CD14-positive monocyte (primary cell): ENCODE measurements around the gene TARP.
"Not testable (repeated sequence)": the region's sequence is repeated elsewhere in the genome, so short reads cannot be mapped to it uniquely, and the experiment has no call there.

Experiments
- DNase-seq, 3 donors: peaks; one replicate each; pipeline ENCODE4 v3.0.0-alpha.2; 2011 to 2022
- H2AFZ ChIP-seq: 2 replicates; pipeline ENCODE4 v1.6.0; 2012; ENCODE audit warnings: mild to moderate bottlenecking, low read depth, low read length, inconsistent platforms; ENCODE audit not compliant: insufficient read depth, poor library complexity, severe bottlenecking
- H3K27ac ChIP-seq, 2 donors: 1 replicate in 1 of 2; 2 replicates in 1 of 2; pipeline ENCODE4 v1.5.1; 2012 to 2013; ENCODE audit warnings: low read length in 2 of 2, control low read depth in 1 of 2, inconsistent platforms in 1 of 2, low read depth in 1 of 2, mild to moderate bottlenecking in 1 of 2
- H3K27me3 ChIP-seq, 2 donors: one replicate each; pipeline versions ENCODE4 v1.6.0 to v1.6.1; 2011 to 2013; ENCODE audit warnings: low read length in 2 of 2; ENCODE audit not compliant: control insufficient read depth in 2 of 2, insufficient read depth in 2 of 2
- H3K36me3 ChIP-seq, 2 donors: replicated peaks in 1 of 2; 1 replicate in 1 of 2; 2 replicates in 1 of 2; pipeline versions ENCODE4 v1.5.1 to v1.6.1; 2012 to 2013; ENCODE audit warnings: low read length in 2 of 2, control low read depth in 1 of 2, inconsistent platforms in 1 of 2, mild to moderate bottlenecking in 1 of 2; ENCODE audit not compliant: insufficient read depth in 2 of 2, control insufficient read depth in 1 of 2
- H3K4me1 ChIP-seq, 2 donors: 1 replicate in 1 of 2; 2 replicates in 1 of 2; pipeline versions ENCODE4 v1.5.1 to v1.6.1; 2012 to 2013; ENCODE audit warnings: low read length in 2 of 2, control low read depth in 1 of 2, inconsistent platforms in 1 of 2, mild to moderate bottlenecking in 1 of 2, moderate library complexity in 1 of 2; ENCODE audit not compliant: insufficient read depth in 2 of 2, control insufficient read depth in 1 of 2
- H3K4me2 ChIP-seq: replicated peaks from 2 replicates; pipeline ENCODE3; 2012; ENCODE audit warnings: low read length, moderate library complexity, mild to moderate bottlenecking; ENCODE audit not compliant: poor library complexity, severe bottlenecking; ENCODE audit errors: extremely low read depth
- H3K4me3 ChIP-seq, 3 experiments: fragments of 200-600 bp in 1 of 3; sonication (generic) in 1 of 3; replicated peaks in 1 of 3; 1 replicate in 2 of 3; 2 replicates in 1 of 3; pipeline ENCODE4 v1.5.1; 2011 to 2013; ENCODE audit warnings: low read length in 3 of 3, mild to moderate bottlenecking in 3 of 3, control low read depth in 2 of 3, low read depth in 2 of 3, inconsistent platforms in 1 of 3, moderate library complexity in 1 of 3
- H3K79me2 ChIP-seq: 2 replicates; pipeline ENCODE4 v1.6.0; 2012; ENCODE audit warnings: mild to moderate bottlenecking, control low read depth, inconsistent platforms, low read length, moderate library complexity; ENCODE audit not compliant: insufficient read depth
- H3K9ac ChIP-seq: 2 replicates; pipeline ENCODE4 v1.6.0; 2017; ENCODE audit warnings: low read length, mild to moderate bottlenecking; ENCODE audit not compliant: insufficient read depth, poor library complexity, severe bottlenecking
- H3K9me3 ChIP-seq, 2 donors: replicated peaks in 1 of 2; 1 replicate in 1 of 2; 2 replicates in 1 of 2; pipeline versions ENCODE4 v1.5.1 to v1.6.1; 2012 to 2013; ENCODE audit warnings: low read length in 2 of 2, control low read depth in 1 of 2; ENCODE audit not compliant: control insufficient read depth in 1 of 2, insufficient read depth in 1 of 2
- H4K20me1 ChIP-seq: 2 replicates; pipeline ENCODE4 v1.6.0; 2012; ENCODE audit warnings: mild to moderate bottlenecking, low read length, control low read depth, moderate library complexity; ENCODE audit not compliant: insufficient read depth
- H3K27ac Mint-ChIP-seq, 7 donors: one replicate each; pipeline ENCODE4 v1.8.0; 2020; ENCODE audit warnings: mild to moderate bottlenecking in 7 of 7, mixed read lengths in 7 of 7, moderate library complexity in 6 of 7, inconsistent platforms in 2 of 7
- H3K27me3 Mint-ChIP-seq, 3 donors: one replicate each; pipeline ENCODE4 v1.8.0; 2021 to 2022; ENCODE audit warnings: low read depth in 3 of 3, mild to moderate bottlenecking in 3 of 3, mixed read lengths in 3 of 3, moderate library complexity in 3 of 3, inconsistent platforms in 1 of 3
- H3K36me3 Mint-ChIP-seq, 2 donors: one replicate each; pipeline ENCODE4 v1.8.0; 2020; ENCODE audit warnings: mixed read lengths in 2 of 2, inconsistent platforms in 1 of 2, mild to moderate bottlenecking in 1 of 2
- H3K4me1 Mint-ChIP-seq: one replicate; pipeline ENCODE4 v1.8.0; 2020; ENCODE audit warnings: mild to moderate bottlenecking, mixed read lengths
- H3K4me3 Mint-ChIP-seq, 2 donors: one replicate each; pipeline ENCODE4 v1.8.0; 2020; ENCODE audit warnings: mild to moderate bottlenecking in 2 of 2, mixed read lengths in 2 of 2, moderate library complexity in 1 of 2
- H3K9me3 Mint-ChIP-seq, 7 donors: one replicate each; pipeline ENCODE4 v1.8.0; 2020 to 2022; ENCODE audit warnings: mixed read lengths in 7 of 7, mild to moderate bottlenecking in 6 of 7, moderate library complexity in 6 of 7, inconsistent platforms in 2 of 7
- CTCF ChIP-seq: fragments of 200-600 bp; IDR thresholded peaks from one replicate; pipeline ENCODE4 v1.8.0; 2022; ENCODE audit warnings: antibody characterized with exemption, mild to moderate bottlenecking
- WGBS: methylation state at CpG from one replicate; pipeline ENCODE4 v1.1.5; 2013; ENCODE audit warnings: missing lambda C conversion rate; ENCODE audit not compliant: insufficient coverage; 5-methylcytosine and 5-hydroxymethylcytosine counted together
- intact Hi-C, 2 donors: fragments of 100-400 bp; cut with micrococcal nuclease; formaldehyde crosslinking; loops; one replicate each; pipeline versions ENCODE4 v1.15.0 to v1.15.1; 2023

Gene TARP

GRCh38 chr7:38262545-38262944 lies 10.9 kb downstream of the TARP start:
- H3K27ac Mint-ChIP-seq: peak overlapping the region in 1 of 7 donors; percentile 21
- H3K27ac ChIP-seq: no peak overlapping the region
- H3K27me3 Mint-ChIP-seq: no peaks in the 10 kb centered on the region
- peaks cover 0 to 6% of the 10 kb centered on the region in 2 donors for H3K36me3 ChIP-seq
- 93% methylated on average over 3 of the region's 5 CpGs for WGBS
- H3K4me1 ChIP-seq: peaks cover 1 to 2% of the 10 kb centered on the region in 2 donors
- H3K4me1 Mint-ChIP-seq: peaks cover 10% of the 10 kb centered on the region
- H3K4me2 ChIP-seq: no peak overlapping the region
- DNase-seq: no peak
- intact Hi-C loops: no loop called here
- H4K20me1 ChIP-seq: no peaks in the 10 kb centered on the region
- no peak overlapping the region for H3K9ac ChIP-seq
- peaks cover 10 to 12% of the 10 kb centered on the region in 2 donors for H3K36me3 Mint-ChIP-seq
- H3K27me3 ChIP-seq: no peaks in the 10 kb centered on the region
- H3K79me2 ChIP-seq: peaks cover 74% of the 10 kb centered on the region
- no peaks in the 10 kb centered on the region for H3K9me3 ChIP-seq
- H3K4me3 Mint-ChIP-seq: no peak overlapping the region
- H3K9me3 Mint-ChIP-seq: no peaks in the 10 kb centered on the region
- no peak overlapping the region for H3K4me3 ChIP-seq
- H2AFZ ChIP-seq: no peak overlapping the region
- TF ChIP-seq CTCF: no peak

GRCh38 chr7:38262026-38262425 lies 11.4 kb downstream of the TARP start:
- H3K4me3 Mint-ChIP-seq, H3K27ac Mint-ChIP-seq, DNase-seq, H3K9me3 ChIP-seq, H3K27ac ChIP-seq, H4K20me1 ChIP-seq, H3K27me3 Mint-ChIP-seq, H3K9me3 Mint-ChIP-seq, H3K36me3 ChIP-seq, H3K4me2 ChIP-seq, H3K4me3 ChIP-seq, H3K27me3 ChIP-seq, H2AFZ ChIP-seq, H3K4me1 ChIP-seq, H3K9ac ChIP-seq, intact Hi-C loops: not testable (repeated sequence)
- H3K4me1 Mint-ChIP-seq: peaks cover 15% of the 10 kb centered on the region
- H3K36me3 Mint-ChIP-seq: peaks cover 10 to 12% of the 10 kb centered on the region in 2 donors
- peaks cover 70% of the 10 kb centered on the region for H3K79me2 ChIP-seq
- no CpG with 5 or more reads among the region's 2 CpGs for WGBS

GRCh38 chr7:38261601-38262000 lies 11.8 kb downstream of the TARP start:
- H3K9me3 ChIP-seq, H3K4me2 ChIP-seq, DNase-seq, H3K9me3 Mint-ChIP-seq, H3K27ac ChIP-seq, H3K27me3 ChIP-seq, H3K27me3 Mint-ChIP-seq, H3K9ac ChIP-seq, H3K4me3 Mint-ChIP-seq, H3K4me3 ChIP-seq, intact Hi-C loops, H2AFZ ChIP-seq, H3K36me3 ChIP-seq, H4K20me1 ChIP-seq, H3K27ac Mint-ChIP-seq: not testable (repeated sequence)
- 100% methylated on average over 3 of the region's 12 CpGs for WGBS
- Histone ChIP-seq H3K79me2 (peaks cover 66% of the 10 kb centered on the region), H3K4me1 (peaks cover 8 to 10% of the 10 kb centered on the region in 2 donors)
- Mint-ChIP-seq H3K36me3 (peaks cover 10 to 12% of the 10 kb centered on the region in 2 donors), H3K4me1 (peaks cover 19% of the 10 kb centered on the region)

GRCh38 chr7:38259157-38259556 lies 14.3 kb downstream of the TARP start:
- H3K36me3 ChIP-seq, DNase-seq, H3K9me3 ChIP-seq, H3K36me3 Mint-ChIP-seq, intact Hi-C loops, H3K4me3 ChIP-seq, H3K9ac ChIP-seq, H4K20me1 ChIP-seq, H3K4me2 ChIP-seq, H3K4me3 Mint-ChIP-seq, H3K27me3 Mint-ChIP-seq, H3K9me3 Mint-ChIP-seq, H2AFZ ChIP-seq, H3K27me3 ChIP-seq, H3K27ac ChIP-seq: not testable (repeated sequence)
- H3K4me1 ChIP-seq: peaks cover 15 to 23% of the 10 kb centered on the region in 2 donors
- peaks cover 71% of the 10 kb centered on the region for H3K79me2 ChIP-seq
- peaks cover 26% of the 10 kb centered on the region for H3K4me1 Mint-ChIP-seq
- H3K27ac Mint-ChIP-seq: peak overlapping the region in 2 of 7 donors; percentile 9 to 46
- 96% methylated on average over 4 of the region's 8 CpGs for WGBS
